Neutrophil (primary cell): ENCODE data around the gene GPR33.
"Not testable (repeated sequence)": the region's sequence is repeated elsewhere in the genome, so short reads cannot be mapped to it uniquely, and the experiment has no call there.

Source experiments
- H3K27ac ChIP-seq: fragments of 200-600 bp; sonication (generic); 2 replicates; pipeline ENCODE4 v1.5.1; 2016; ENCODE audit warnings: mild to moderate bottlenecking, moderate library complexity
- H3K27me3 ChIP-seq: fragments of 200-600 bp; sonication (generic); 2 replicates; pipeline ENCODE4 v1.6.0; 2016; ENCODE audit warnings: mild to moderate bottlenecking
- H3K36me3 ChIP-seq: fragments of 200-600 bp; sonication (generic); 2 replicates; pipeline ENCODE4 v1.5.1; 2017
- H3K4me1 ChIP-seq, 2 experiments: fragments of 200-600 bp in 1 of 2; sonication (generic) in 1 of 2; 1 replicate in 1 of 2; 2 replicates in 1 of 2; pipeline versions ENCODE4 v1.5.1 to v1.6.1; 2013 to 2016; ENCODE audit warnings: low read depth in 1 of 2, low read length in 1 of 2, mild to moderate bottlenecking in 1 of 2, moderate library complexity in 1 of 2; ENCODE audit not compliant: control insufficient read depth in 1 of 2, insufficient read depth in 1 of 2
- H3K4me3 ChIP-seq, 2 experiments: fragments of 200-600 bp in 1 of 2; sonication (generic) in 1 of 2; 1 replicate in 1 of 2; 2 replicates in 1 of 2; pipeline ENCODE4 v1.5.1; 2013 to 2016; ENCODE audit warnings: low read depth in 1 of 2, low read length in 1 of 2, mild to moderate bottlenecking in 1 of 2, moderate library complexity in 1 of 2
- H3K9me3 ChIP-seq: fragments of 200-600 bp; sonication (generic); 2 replicates; pipeline ENCODE4 v1.5.1; 2016
- CTCF ChIP-seq: fragments of 200-600 bp; sonication (generic); IDR thresholded peaks from 2 replicates; pipeline ENCODE4 v1.5.1; 2016; ENCODE audit warnings: antibody characterized with exemption

GPR33 gene

DNA sequence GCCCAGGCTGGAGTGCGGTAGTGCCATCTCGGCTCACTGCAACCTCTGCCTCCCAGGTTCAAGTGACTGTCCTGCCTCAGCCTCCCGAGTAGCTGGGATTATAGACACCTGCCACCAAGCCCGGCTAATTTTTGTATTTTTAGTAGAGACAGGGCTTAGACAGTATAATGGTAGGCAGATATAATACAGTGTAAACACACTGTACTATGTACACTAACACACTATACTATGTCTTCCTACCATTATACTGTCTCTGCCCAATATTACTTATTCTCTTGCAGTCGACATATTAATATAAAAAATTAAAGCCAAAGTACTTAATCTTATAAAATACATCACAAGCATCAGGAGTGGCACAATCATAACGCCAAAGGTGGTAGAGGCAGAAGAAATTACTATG, 45.6 kb downstream of the GPR33 start:
- no peak overlapping the region for H3K27ac ChIP-seq

GRCh38 chr14:31441273-31442111, 46.3 kb downstream of the GPR33 start:
- H3K4me3 ChIP-seq, result no peak overlapping the region
- no peaks in the 10 kb centered on the region for H3K9me3 ChIP-seq
- no peaks in the 10 kb centered on the region for H3K4me1 ChIP-seq
- no peak for TF ChIP-seq CTCF
- H3K27me3 ChIP-seq, result no peaks in the 10 kb centered on the region
- no peak overlapping the region for H3K27ac ChIP-seq
- no peaks in the 10 kb centered on the region for H3K36me3 ChIP-seq

More for the DNA sequence above, 45.6 kb downstream of the GPR33 start:
- H3K36me3 ChIP-seq, result no peaks in the 10 kb centered on the region
- no peaks in the 10 kb centered on the region for H3K27me3 ChIP-seq
- H3K9me3 ChIP-seq, result no peaks in the 10 kb centered on the region
- no peak overlapping the region for H3K4me3 ChIP-seq
- TF ChIP-seq CTCF, result no peak
- no peaks in the 10 kb centered on the region for H3K4me1 ChIP-seq

GRCh38 chr14:31440280-31440679, 47.6 kb downstream of the GPR33 start:
- Histone ChIP-seq H3K4me3 (no peak overlapping the region), H3K27me3 (no peaks in the 10 kb centered on the region), H3K4me1 (no peaks in the 10 kb centered on the region), H3K27ac (no peak overlapping the region), H3K36me3 (no peaks in the 10 kb centered on the region), H3K9me3 (no peaks in the 10 kb centered on the region)
- no peak for TF ChIP-seq CTCF

- Histone ChIP-seq H3K27ac (no peak overlapping the region), H3K27me3 (no peaks in the 10 kb centered on the region), H3K4me3 (no peak overlapping the region), H3K9me3 (no peaks in the 10 kb centered on the region), H3K36me3 (no peaks in the 10 kb centered on the region), H3K4me1 (no peaks in the 10 kb centered on the region)
- TF ChIP-seq CTCF, result no peak
Observed at GRCh38 chr14:31439561-31439960, 48.3 kb downstream of the GPR33 start.

- not testable (repeated sequence) for H3K9me3 ChIP-seq, H3K4me1 ChIP-seq, H3K36me3 ChIP-seq, H3K27me3 ChIP-seq, H3K27ac ChIP-seq, H3K4me3 ChIP-seq
Observed at GRCh38 chr14:31437045-31437691, 50.7 kb downstream of the GPR33 start.

DNA sequence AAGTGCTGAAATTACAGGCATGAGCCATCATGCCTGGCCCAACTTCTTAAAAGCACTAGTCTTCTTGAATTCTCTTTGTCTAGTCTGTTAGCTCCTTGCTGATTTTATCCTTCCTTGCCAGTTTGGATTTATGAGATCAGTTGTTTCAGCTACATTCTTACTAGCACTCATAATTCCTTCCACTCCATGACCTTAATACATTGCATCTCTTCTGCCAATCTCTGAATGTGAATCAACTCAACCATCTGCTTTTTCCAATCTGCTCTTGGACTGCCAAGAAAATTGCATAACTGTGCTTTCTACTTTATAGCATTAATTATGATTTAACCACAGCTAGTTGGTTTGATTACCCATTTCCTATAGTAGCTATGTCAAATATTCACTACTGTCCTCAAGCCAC, 52.6 kb downstream of the GPR33 start:
- no peaks in the 10 kb centered on the region for H3K9me3 ChIP-seq
- no peak for TF ChIP-seq CTCF
- no peak overlapping the region for H3K27ac ChIP-seq
- H3K4me3 ChIP-seq, result no peak overlapping the region
- H3K27me3 ChIP-seq, result no peaks in the 10 kb centered on the region
- no peaks in the 10 kb centered on the region for H3K36me3 ChIP-seq
- H3K4me1 ChIP-seq, result no peaks in the 10 kb centered on the region
